ENCODE data around the gene TMEM94. TPM values are rescaled to one million over a fixed set of nuclear protein-coding genes. Genes with fewer than 3 reads are reported as not detected.

The TMEM94 gene
- total RNA-seq, 1 experiment from 2014 or later, result 61.4 TPM

- Histone ChIP-seq H3T11ph (ENCODE audit: low read length) (no peak overlapping the region), H2BK20ac (ENCODE audit: low read depth, low read length, poor library complexity, severe bottlenecking) (no peak overlapping the region), H3K23ac (ENCODE audit: insufficient read length, low read depth, low read length) (no peak overlapping the region), H3K14ac (ENCODE audit: insufficient read depth, low read length) (no peak overlapping the region; the same call in 1 of the 2 replicates), H3K56ac (ENCODE audit: insufficient read length, low read depth, low read length) (no peak overlapping the region), H3K4ac (ENCODE audit: low read depth, low read length) (no peak overlapping the region), H2AK5ac (ENCODE audit: insufficient read length, low read length) (no peak overlapping the region), H3K4me2 (ENCODE audit: insufficient read depth, insufficient read length, low read length) (no peak overlapping the region), H2BK120ac (ENCODE audit: low read depth, low read length, poor library complexity, severe bottlenecking) (no peak overlapping the region), H3K23me2 (ENCODE audit: insufficient read length, low read depth, low read length, poor library complexity, severe bottlenecking) (no peaks in the 10 kb centered on the region), H3K79me1 (ENCODE audit: insufficient read depth, low read depth, low read length, poor library complexity, severe bottlenecking) (no peaks in the 10 kb centered on the region), H3K9ac (ENCODE audit: extremely low read depth, insufficient read length, low read length) (no peak overlapping the region), H4K20me1 (ENCODE audit: control insufficient read depth, insufficient read depth, insufficient read length) (no peaks in the 10 kb centered on the region), H4K8ac (replicated peaks; ENCODE audit: insufficient read length, low read depth, low read length) (no peak overlapping the region), H3K9me3 (ENCODE audit: control insufficient read depth, low read depth, low read length) (no peaks in the 10 kb centered on the region), H4K5ac (ENCODE audit: insufficient read length, low read depth, low read length) (no peak overlapping the region), H3K27ac (ENCODE audit: insufficient read length, low read depth, low read length) (no peak overlapping the region), H2AFZ (ENCODE audit: low read length) (no peak overlapping the region), H3K4me1 (ENCODE audit: insufficient read depth, low read length) (no peaks in the 10 kb centered on the region), H3K79me2 (ENCODE audit: insufficient read depth, low read length) (no peaks in the 10 kb centered on the region), H3K27me3 (ENCODE audit: insufficient read depth, low read length) (no peaks in the 10 kb centered on the region), H2BK5ac (ENCODE audit: insufficient read length, low read length) (no peak overlapping the region), H2BK12ac (ENCODE audit: insufficient read length, low read depth, low read length) (no peak overlapping the region), H4K91ac (ENCODE audit: insufficient read length, low read depth, low read length) (no peak overlapping the region), H3K18ac (ENCODE audit: insufficient read length, low read depth, low read length) (no peak overlapping the region), H2BK15ac (ENCODE audit: low read depth, low read length) (no peak overlapping the region)
- DNase-seq, result no peak
- no CpG with 5 or more reads among the region's 11 CpGs for WGBS (ENCODE audit: extremely low coverage, insufficient read length, low lambda C conversion rate)
- no peaks in the 10 kb centered on the region; the same call in 1 of the 2 replicates for H3K27me3 Mint-ChIP-seq (ENCODE audit: low read depth)
- peak overlapping the region in 1 of 3 experiments; percentile 68; a peak in 2 of 7 replicates for H3K27ac Mint-ChIP-seq
- TF ChIP-seq CTCF (conservative IDR thresholded peaks at IDR 0.05), result no peak
- no peaks in the 10 kb centered on the region for H3K4me1 Mint-ChIP-seq
- H3K4me3 Mint-ChIP-seq, result no peak overlapping the region
- H3K36me3 Mint-ChIP-seq (ENCODE audit: insufficient read depth in 1 of 3, low read depth in 3 of 3), result peaks cover 0 to 51% (median 49%) of the 10 kb centered on the region in 3 experiments; a peak in 5 of 7 replicates
- H3K9me3 Mint-ChIP-seq, result no peaks in the 10 kb centered on the region
These were observed 39.6 kb downstream of the TMEM94 start for GRCh38 chr17:75496005-75496404.
